ENCODE results near the gene SNX32.

The SNX32 gene

DNA sequence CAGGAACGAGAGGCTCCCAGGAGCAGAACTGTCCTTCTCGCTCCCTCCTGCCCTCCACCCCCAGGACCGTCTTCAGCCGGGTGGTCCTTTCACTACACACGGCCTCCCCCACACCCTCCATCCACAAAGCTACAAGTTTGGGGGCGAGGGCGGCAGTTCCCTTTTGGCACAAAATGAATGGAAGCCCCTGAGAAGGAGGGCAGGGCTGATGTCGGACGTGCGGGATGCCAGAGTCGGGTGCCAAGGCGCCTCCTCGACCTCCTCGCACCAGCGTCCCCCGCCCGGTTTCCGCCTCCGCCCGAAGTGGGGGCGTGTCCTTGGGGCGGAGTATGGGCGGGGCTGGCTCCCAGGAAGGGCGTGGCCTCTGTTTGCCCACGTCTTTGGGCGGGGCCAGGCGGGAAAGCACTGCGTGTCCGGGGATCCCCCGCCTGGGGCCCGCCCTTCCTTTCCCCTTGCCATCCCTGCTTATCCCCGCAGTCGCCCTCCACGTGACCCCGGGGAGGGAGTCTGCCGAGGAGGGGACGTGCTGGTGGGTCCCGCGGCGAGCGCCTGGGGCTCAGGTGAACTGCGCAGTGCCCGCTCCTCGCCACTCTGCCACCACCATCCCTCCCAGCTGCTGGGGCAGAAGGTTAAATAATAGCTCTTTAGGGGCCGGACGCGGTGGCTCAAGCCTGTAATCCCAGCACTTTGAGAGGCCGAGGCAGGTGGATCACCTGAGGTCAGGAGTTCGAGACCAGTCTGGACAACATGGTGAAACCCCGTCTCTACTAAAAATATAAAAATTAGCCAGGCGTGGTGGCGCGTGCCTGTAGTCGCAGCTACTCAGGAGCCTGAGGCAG, 39.8 kb downstream of the SNX32 start:
- DNase-seq: peak; percentile 87
- in situ Hi-C loops (cut with HindIII; ENCODE audit: low pct_ligation_motif_present, low pct_unique_long_range_greater_than_20kb, low sequenced_read_pairs): no loop called here

DNA sequence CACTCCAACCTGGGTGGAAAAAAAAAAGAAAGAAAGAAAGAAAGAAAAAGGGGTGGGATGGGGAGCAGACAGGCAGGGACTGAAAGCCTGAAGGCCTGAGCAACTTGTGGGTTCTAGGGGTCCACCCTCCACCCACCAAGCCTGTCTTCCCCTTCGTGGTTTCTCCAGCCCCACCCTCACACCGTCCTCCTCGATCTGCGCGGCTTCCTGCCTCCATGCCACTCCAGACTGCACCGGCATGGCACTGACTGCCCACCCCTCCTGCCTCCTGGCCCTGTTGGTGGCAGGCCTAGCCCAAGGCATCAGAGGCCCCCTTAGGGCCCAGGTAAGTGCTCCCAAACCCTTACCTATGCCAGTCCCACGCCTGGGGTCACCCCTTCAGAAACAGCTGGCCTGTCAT, 45.9 kb downstream of the SNX32 start, which contains the start of gene CTSW:
Gene CTSW (plus strand): TSS at position 221 of the 400 bp plus-strand sequence. CDS start 18 bp downstream, at position 239.
- in situ Hi-C loops (cut with HindIII; ENCODE audit: low pct_ligation_motif_present, low pct_unique_long_range_greater_than_20kb, low sequenced_read_pairs): no loop called here
- DNase-seq: no peak

DNA sequence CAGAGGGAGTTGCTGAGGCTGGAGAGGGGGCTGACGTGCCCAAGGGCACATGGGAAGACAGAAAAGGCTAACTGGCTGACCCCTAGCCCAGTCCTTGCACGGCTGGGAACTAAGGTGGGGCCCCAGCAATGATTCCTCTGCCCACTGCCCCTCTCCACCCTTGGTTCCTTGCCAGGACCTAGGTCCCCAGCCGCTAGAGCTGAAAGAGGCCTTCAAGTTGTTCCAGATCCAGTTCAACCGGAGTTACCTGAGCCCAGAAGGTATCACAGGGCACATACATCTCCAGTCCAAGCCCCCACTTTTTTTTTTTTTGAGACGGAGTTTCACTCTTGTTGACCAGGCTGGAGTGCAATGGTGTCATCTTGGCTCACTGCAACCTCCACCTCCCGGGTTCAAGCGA, 46.3 kb downstream of the SNX32 start:
- DNase-seq: no peak
- in situ Hi-C loops (cut with HindIII; ENCODE audit: low pct_ligation_motif_present, low pct_unique_long_range_greater_than_20kb, low sequenced_read_pairs): no loop called here

DNA sequence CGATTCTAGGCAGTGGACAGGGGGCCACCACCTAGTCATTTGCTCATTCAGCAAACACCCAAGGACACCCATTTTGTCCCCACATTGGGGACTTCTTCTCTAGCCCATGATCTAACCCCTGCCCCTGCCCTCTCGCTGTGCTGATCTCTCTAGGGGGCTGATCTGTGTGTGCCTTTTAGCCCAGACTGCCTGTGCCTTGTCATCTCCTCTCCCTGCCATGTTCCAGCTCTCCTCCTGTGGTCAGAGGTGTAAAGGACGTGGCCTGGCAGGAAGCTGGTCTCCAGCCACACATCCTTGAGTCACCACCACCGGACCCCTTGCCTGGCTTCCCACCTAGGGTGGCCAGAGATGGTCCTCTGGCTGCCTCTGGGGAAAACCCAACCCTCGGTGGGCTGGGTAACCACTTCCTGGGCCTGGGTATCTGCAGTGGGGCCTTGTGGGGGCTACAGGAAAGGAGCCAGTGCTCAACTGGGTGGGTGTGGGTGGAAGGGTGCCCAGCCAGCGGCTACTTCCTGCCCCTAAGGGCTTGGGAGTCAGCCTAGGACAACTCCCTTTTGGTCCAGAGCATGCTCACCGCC, 47.2 kb downstream of the SNX32 start:
- in situ Hi-C loops (cut with HindIII; ENCODE audit: low pct_ligation_motif_present, low pct_unique_long_range_greater_than_20kb, low sequenced_read_pairs): no loop called here
- no peak for DNase-seq

DNA sequence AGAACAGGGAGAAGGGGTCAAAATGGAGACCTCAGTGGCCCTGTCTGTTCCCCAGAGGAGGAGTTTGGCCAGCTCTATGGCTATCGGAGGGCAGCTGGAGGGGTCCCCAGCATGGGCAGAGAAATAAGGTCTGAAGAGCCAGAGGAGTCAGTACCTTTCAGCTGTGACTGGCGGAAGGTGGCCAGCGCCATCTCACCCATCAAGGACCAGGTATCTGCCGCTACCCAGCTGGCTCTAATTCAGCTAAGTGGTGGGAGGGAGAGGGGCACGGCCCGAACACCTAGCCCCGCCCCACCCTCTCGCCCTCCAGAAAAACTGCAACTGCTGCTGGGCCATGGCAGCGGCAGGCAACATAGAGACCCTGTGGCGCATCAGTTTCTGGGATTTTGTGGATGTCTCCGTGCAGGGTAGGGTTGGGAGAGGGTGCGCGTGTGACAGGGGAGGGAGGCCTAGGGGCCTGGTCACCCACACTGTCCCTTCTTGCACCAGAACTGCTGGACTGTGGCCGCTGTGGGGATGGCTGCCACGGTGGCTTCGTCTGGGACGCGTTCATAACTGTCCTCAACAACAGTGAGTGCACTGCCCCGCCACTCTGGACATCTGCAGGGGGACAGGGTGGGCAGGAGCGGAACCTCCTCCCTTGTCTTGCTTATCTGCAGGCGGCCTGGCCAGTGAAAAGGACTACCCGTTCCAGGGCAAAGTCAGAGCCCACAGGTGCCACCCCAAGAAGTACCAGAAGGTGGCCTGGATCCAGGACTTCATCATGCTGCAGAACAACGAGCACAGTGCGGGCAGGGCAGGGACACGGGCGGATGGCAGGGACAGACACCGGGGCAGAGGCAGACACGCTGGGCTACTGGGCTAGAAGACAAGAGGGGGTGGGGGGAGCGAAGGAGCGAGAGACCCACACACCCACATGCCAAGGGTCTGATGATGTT, 48.6 kb downstream of the SNX32 start:
- in situ Hi-C loops (cut with HindIII; ENCODE audit: low pct_ligation_motif_present, low pct_unique_long_range_greater_than_20kb, low sequenced_read_pairs): no loop called here
- no peak for DNase-seq

DNA sequence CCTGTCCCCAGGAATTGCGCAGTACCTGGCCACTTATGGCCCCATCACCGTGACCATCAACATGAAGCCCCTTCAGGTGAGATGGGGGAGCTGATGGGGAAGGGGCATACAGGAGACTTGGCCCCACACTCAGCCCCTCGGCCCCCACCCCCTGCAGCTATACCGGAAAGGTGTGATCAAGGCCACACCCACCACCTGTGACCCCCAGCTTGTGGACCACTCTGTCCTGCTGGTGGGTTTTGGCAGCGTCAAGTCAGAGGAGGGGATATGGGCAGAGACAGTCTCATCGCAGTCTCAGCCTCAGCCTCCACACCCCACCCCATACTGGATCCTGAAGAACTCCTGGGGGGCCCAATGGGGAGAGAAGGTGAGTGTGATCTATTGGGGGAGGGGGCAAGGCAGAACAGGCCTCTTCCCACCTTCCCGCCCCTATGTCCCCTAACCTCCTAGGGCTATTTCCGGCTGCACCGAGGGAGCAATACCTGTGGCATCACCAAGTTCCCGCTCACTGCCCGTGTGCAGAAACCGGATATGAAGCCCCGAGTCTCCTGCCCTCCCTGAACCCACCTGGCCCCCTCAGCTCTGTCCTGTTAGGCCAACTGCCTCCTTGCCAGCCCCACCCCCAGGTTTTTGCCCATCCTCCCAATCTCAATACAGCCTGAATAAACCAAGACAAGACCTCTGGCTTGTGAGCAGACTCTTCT, 49.4 kb downstream of the SNX32 start:
- in situ Hi-C loops (cut with HindIII; ENCODE audit: low pct_ligation_motif_present, low pct_unique_long_range_greater_than_20kb, low sequenced_read_pairs): no loop called here
- no peak for DNase-seq

DNA sequence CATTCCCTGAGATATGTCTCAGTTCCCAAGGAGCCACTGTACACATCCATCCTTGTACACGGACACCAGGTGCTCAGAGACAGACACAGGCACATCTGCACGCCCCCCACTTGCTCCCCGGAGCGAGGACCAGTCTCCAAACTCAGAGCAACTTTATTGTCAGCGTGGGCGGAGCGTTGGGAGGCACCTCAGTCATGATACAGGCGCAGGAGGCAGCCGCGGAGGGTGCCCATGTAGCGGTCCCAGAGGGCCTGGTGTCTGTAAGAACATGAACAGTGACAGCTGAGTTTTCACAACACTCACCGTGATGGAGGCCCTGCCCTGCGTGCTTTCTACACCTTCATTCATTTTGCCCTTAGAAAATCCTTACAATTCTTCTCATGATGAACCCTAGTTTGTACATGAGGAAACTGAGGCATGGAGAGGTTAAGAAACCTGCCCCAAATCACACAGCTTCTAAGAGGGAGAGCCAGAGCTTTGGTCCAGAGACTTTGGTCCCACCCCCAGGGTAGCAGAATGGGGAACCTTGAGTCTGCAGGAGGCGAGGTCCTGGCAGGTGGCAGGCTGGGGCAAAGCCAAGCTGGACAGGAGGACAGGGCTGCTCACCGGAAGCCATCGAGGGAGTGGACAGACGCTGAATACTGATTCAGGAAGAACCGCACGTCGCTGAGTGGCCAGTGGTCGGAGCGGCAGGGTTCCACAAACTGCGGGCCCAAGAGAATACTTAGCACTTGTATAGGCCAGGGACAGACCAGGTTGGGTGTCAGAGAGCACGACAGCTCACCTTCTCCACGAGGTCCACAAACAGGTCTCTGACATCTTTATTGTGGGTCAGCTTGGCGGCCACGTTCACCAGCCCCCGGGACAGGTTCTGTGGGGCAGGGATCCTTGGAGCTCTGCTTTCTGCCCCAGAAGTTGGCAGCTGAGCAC, 50.3 kb downstream of the SNX32 start:
- in situ Hi-C loops (cut with HindIII; ENCODE audit: low pct_ligation_motif_present, low pct_unique_long_range_greater_than_20kb, low sequenced_read_pairs): no loop called here
- DNase-seq: no peak

DNA sequence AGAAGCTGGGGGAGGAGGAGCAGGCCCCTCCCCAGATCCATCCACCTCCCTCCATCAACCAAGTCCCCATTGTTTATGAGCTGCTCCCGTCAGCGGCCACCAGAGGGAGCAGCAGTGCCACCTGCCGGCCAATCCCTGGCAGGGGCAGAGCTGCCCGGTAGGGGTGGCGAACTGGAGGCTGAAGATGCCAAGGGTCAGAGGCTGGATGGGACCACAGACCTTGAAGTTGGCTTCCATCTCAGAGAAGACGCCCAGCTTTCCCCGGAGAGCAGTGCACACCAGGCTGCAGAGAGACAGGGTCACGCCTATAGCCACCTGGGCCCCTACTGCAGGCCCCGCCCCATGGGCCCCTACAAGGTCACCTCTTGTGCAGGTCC, 50.9 kb downstream of the SNX32 start:
- DNase-seq: peak; percentile 72
- in situ Hi-C loops (cut with HindIII; ENCODE audit: low pct_ligation_motif_present, low pct_unique_long_range_greater_than_20kb, low sequenced_read_pairs): no loop called here

DNA sequence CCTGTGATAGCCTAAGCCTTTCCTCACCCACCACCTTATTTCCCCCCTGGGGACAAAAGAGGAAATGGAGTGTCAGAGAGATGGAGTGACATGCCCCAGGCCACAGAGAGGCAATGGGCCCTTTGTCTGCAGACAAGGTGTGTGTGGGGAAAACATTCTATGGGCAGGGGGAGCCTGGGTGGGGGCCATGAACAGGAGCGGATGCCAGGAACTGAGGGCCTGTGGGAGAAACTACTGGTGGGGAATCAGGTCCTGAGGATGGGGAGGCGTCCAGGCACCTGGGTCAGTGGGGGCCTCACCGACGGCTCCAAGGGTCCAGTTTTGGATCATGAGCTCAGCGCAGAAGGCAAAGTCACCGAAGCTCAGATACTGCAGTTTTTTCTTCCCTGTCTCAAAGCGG, 51.5 kb downstream of the SNX32 start:
- DNase-seq: no peak
- in situ Hi-C loops (cut with HindIII; ENCODE audit: low pct_ligation_motif_present, low pct_unique_long_range_greater_than_20kb, low sequenced_read_pairs): no loop called here

DNA sequence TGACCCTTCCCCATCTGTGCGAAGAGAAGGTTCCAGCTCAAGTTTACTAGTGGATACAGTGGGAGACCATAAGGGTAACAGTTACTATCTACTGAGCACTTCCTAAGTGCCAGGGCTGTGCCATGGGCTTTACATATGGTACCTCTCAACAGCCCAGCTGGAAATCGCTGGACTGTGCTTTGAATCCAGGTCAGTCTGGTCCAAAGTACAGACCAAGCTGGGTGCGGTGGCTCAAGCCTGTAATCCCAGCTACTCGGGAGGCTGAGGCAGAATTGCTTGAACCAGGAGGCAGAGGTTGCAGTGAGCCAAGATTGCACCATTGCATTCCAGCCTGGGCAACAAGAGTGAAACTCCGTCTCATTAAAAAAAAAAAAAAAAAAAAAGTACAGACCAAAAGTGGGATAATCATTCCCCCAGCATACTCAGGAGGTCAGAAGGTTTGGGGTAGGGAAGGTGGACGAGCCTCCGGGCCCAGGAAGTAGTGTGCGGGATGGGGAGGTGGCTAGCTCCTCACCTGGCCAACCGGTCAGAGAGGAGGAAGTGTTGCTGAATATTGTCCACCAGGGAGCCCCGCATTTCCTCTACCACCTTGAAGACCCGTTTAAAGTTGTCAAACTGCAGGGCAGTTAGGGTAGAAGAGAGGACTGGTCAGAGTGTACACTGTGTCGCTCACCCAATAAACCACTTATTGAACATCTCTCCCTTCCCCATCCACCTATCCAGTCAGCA, 52.2 kb downstream of the SNX32 start:
- in situ Hi-C loops (cut with HindIII; ENCODE audit: low pct_ligation_motif_present, low pct_unique_long_range_greater_than_20kb, low sequenced_read_pairs): no loop called here
- DNase-seq: no peak

DNA sequence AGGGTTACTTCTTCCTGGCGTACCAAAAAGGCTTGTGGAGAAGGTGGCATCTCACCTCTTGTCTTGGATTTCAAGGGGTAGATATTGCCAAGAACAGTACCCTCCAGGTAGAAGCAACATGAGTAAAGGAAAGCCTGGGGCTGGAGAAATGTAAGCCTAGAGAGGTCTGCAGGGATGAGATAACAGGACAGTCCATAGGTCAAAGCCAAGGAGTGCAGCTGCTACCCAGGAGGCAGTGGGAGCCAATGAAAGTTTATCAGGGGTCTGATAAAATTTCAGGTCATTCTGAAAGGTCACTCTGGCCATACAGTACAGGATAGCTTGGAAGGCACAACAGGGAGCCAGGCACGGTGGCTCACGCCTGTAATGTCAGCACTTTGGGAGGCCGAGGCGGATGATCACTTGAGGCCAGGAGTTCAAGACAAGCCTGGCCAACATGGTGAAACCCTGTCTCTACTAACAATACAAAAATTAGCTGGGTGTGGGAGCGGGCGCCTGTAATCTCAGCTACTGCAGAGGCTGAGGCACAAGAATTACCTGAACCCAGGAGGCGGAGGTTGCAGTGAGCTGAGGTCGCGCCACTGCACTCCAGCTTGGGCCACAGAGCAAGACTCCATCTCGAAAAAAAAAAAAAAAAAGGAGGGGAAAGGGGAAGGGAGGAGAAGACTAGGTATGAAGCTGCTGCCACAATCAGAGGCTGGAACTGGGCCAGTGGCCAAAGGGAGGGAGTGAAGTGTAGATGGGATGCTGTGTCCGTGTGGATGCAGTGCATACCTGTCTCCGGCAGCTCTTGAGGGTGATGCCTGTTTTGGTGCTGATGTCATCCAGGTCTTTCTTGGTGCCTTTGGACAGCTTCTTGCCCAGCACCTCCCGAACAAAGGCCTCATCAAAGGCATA, 53.3 kb downstream of the SNX32 start:
- DNase-seq: no peak
- in situ Hi-C loops (cut with HindIII; ENCODE audit: low pct_ligation_motif_present, low pct_unique_long_range_greater_than_20kb, low sequenced_read_pairs): no loop called here

DNA sequence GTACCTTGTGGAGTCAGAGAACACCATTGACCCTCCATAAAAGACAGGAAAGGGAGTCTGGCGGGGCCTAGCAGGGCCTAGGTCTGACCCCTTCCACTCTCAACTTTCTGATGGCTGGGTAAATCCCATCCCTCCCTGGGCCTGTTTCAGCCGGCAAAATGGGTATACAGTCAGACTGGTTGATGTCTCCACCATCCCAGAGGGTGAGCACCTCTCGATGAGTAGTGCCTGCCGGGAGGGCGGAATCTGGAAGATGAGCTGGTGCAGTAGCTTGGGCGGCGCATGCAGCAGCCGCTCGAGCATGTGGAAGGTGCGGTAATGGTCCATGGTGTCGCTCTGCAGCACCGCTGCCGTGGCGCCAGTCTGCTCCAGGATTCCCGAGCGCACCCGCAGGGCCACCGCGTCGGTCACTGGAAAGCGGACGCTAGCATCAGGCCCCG, 54.0 kb downstream of the SNX32 start:
- in situ Hi-C loops (cut with HindIII; ENCODE audit: low pct_ligation_motif_present, low pct_unique_long_range_greater_than_20kb, low sequenced_read_pairs): no loop called here
- DNase-seq: peak; percentile 45

DNA sequence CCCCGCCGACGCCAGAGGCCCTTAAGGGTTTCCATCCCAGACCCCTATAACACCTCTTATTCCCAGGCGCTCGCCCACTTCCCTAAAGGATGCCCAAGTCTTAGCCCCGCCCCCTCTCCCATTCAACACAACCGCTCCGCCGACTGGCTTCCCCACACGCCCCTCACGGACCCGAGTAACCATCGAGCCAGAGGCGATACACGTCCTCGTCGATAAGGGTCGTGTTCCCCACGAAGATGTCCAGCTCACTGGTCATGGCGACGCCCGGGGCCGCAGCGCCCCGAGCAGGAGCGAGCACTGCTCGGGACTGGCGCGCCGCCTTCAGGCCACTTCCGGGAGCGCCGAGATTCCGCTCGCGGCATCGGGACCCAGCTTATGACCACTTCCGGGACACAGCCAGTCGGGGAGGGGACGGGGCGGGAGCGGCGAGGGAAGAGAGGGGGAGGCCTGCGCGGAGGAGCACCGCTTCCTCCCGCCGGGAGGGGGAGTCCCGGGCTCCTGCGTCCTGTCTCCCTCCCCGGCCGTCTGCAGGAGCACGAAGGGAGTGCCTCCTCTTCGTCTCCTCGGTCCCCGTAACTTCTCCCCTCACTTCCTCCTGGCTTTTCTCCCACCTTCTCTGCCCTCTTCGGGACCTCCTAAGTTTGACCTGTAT, 54.5 kb downstream of the SNX32 start, which contains the start of gene FIBP:
Gene FIBP (minus strand): TSS at position 309 of the 652 bp plus-strand sequence. CDS start 53 bp downstream, at position 256.
- peak; percentile 93 for DNase-seq
- in situ Hi-C loops (cut with HindIII; ENCODE audit: low pct_ligation_motif_present, low pct_unique_long_range_greater_than_20kb, low sequenced_read_pairs): no loop called here

DNA sequence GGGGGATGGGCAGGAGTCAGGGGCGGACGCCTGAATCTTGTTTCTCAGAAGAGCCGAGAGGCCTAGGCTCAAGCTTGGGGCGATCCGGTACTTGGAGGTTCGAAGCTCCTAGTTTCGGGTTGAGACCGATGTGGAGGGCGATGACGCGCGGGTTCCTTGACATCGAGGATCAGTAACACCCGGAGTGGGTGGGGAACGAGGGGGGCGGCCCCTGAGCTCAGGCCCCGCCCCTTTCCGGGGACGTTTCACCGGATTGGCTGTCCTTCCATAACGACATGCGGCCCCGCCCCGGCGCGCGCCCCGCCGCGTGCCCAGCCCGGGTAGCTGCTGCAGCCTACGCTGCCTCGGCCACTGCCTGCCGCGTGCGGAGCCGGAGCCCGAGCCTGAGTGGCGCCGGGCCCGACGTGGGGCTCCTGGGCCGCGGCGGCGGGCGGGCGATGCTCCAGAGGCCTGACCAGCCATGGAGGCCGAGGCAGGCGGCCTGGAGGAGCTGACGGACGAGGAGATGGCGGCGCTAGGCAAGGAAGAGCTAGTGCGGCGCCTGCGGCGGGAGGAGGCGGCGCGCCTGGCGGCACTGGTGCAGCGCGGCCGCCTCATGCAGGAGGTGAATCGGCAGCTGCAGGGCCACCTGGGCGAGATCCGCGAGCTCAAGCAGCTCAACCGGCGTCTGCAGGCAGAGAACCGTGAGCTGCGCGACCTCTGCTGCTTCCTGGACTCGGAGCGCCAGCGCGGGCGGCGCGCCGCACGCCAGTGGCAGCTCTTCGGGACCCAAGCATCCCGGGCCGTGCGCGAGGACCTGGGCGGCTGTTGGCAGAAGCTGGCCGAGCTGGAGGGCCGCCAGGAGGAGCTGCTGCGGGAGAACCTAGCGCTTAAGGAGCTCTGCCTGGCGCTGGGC, 56.8 kb downstream of the SNX32 start, which contains the start of gene CCDC85B:
Gene CCDC85B (plus strand): TSS at position 350 of the 895 bp plus-strand sequence. CDS start 111 bp downstream, at position 461.
- in situ Hi-C loops (cut with HindIII; ENCODE audit: low pct_ligation_motif_present, low pct_unique_long_range_greater_than_20kb, low sequenced_read_pairs): no loop called here
- DNase-seq: peak; percentile 89
